Measurements from ENCODE around the gene CPA1. TPM values are rescaled to one million over a fixed set of nuclear protein-coding genes. Genes with fewer than 3 reads are reported as not detected.
A peak's percentile ranks its signal among the peaks of the same experiment; 100 is the strongest.

Gene CPA1
- total RNA-seq, 1 donor, result 0.86 TPM

DNA sequence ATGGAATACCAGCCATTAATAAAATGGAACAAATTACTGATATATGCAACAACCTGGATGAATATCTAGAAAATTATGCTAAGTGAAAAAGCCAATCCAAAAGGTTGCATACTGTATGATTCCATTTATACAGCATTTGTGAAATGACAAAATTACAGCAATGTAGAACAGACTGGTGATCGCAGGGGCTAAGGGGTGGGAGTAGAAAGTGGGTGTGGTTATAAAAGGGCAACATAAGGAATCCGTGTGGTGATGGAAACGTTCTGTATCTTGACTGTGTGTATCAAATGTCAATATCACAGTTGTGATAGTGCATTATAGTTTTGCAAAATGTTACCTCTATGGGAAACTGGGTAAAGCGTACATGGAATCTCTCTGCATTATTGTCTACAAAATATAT lies 45.5 kb downstream of the CPA1 start:
- no peak overlapping the region for H3K4me3 ChIP-seq (ENCODE audit: low read depth, low read length)
- TF ChIP-seq, protein P1, sequence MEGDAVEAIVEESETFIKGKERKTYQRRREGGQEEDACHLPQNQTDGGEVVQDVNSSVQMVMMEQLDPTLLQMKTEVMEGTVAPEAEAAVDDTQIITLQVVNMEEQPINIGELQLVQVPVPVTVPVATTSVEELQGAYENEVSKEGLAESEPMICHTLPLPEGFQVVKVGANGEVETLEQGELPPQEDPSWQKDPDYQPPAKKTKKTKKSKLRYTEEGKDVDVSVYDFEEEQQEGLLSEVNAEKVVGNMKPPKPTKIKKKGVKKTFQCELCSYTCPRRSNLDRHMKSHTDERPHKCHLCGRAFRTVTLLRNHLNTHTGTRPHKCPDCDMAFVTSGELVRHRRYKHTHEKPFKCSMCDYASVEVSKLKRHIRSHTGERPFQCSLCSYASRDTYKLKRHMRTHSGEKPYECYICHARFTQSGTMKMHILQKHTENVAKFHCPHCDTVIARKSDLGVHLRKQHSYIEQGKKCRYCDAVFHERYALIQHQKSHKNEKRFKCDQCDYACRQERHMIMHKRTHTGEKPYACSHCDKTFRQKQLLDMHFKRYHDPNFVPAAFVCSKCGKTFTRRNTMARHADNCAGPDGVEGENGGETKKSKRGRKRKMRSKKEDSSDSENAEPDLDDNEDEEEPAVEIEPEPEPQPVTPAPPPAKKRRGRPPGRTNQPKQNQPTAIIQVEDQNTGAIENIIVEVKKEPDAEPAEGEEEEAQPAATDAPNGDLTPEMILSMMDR (IDR thresholded peaks at IDR 0.05; ENCODE audit: insufficient read depth, low read depth, low read length), result no peak
- DNase-seq (ENCODE audit: low read depth), result no peak

GRCh38 chr7:130426564-130426963 lies 46.3 kb downstream of the CPA1 start:
- H3K4me3 ChIP-seq (ENCODE audit: low read depth, low read length), result no peak overlapping the region
- no peak for DNase-seq (ENCODE audit: low read depth)
- TF ChIP-seq, protein P1 (IDR thresholded peaks at IDR 0.05; ENCODE audit: insufficient read depth, low read depth, low read length), result no peak

DNA sequence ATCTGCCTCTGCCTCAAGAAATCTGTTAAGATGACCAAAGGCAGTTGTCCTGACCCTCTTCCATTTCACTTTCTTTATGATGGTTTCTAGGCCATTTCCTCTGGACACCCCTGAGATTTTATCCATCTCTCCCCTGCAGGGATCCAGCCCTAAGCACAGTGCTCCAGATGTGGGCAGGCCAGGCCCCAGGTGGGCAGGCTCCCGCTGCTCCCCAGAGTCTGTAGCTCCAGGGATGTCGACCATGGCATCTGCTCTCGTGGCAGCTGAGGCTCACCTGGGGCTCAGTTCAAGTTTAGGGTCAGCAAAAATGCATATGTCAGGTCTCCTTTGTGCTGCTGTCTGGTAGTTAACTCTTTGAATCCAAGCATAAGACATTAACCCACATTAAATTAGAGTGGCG lies 48.7 kb downstream of the CPA1 start:
- DNase-seq (ENCODE audit: low read depth), result no peak
- H3K4me3 ChIP-seq (ENCODE audit: low read depth, low read length), result no peak overlapping the region
- TF ChIP-seq, protein P1 (IDR thresholded peaks at IDR 0.05; ENCODE audit: insufficient read depth, low read depth, low read length), result no peak

- TF ChIP-seq, protein P1 (IDR thresholded peaks at IDR 0.05; ENCODE audit: insufficient read depth, low read depth, low read length), result no peak
- no peak for DNase-seq (ENCODE audit: low read depth)
- H3K4me3 ChIP-seq (ENCODE audit: low read depth, low read length), result peak overlapping the region; percentile 51
Measured at GRCh38 chr7:130430115-130430514, 49.8 kb downstream of the CPA1 start.

DNA sequence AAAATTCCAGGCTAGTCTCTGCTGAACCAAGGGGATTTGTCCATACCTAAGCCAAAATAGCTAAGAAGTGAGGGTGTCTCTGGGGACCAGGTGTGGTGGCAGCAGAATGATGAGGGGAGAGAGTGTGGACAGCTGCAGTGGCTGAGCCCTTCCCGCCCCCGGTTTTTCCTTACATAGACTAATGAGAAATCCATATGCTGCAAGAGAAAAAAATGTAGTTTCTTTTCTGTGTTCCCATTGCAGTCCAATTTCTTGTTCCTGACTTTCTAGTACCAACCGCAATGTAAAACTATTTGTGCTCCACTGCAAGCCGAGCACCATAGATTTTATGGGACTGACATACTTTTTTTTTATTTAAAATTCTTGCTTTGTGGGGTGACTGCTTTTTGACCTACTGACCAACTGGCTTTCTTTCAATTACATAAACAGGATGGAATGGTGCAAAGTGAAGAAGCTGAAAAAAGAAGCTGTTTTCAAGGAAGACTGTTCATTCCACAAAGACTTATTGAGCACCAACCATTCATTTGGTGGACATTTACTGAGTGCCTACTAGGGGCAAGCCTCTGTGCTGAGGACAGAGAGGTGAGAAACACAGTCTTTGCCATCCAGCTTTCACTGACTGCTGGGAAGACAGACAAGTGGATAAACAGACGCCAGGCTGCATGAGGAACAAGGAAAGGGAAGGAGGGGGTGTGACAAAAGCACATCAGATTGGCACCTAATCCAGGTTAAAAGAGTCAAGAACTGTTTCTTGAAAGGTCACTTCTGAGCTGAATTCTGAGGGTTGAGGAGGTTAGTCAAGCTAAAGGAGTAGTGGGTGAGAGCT lies 50.8 kb downstream of the CPA1 start:
- TF ChIP-seq, protein P1 (IDR thresholded peaks at IDR 0.05; ENCODE audit: insufficient read depth, low read depth, low read length), result no peak
- peak overlapping the region; percentile 51 for H3K4me3 ChIP-seq (ENCODE audit: low read depth, low read length)
- DNase-seq (ENCODE audit: low read depth), result peak; percentile 96

DNA sequence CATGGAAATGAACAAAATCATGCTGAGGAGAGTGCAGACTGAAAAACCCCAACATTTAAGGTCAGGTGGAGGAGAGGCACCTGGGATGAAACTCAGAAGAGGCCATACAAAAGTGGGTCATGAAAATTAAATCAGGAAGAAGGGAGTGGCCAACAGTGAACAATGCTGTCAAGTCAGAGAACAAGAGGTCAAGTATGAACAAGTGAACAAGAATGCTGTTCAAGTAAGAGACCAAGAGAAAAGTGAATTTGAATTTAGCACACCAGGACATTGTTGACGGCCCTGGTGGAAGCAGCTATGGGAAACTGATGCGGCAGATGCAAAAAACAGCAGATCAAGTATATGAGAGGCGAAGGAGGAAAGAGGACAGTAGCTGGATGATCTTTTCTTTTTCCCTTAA lies 52.6 kb downstream of the CPA1 start:
- TF ChIP-seq, protein P1 (IDR thresholded peaks at IDR 0.05; ENCODE audit: insufficient read depth, low read depth, low read length), result no peak
- no peak overlapping the region for H3K4me3 ChIP-seq (ENCODE audit: low read depth, low read length)
- DNase-seq (ENCODE audit: low read depth), result no peak

Measured in fibroblast of villous mesenchyme (primary cell).